H9 (cell line): ENCODE measurements around the gene RASL10A. TPM values are rescaled to one million over a fixed set of nuclear protein-coding genes. Genes with fewer than 3 reads are reported as not detected.
A peak's percentile ranks its signal among the peaks of the same experiment; 100 is the strongest.

Experiments used
- DNase-seq: peaks from one replicate; pipeline ENCODE4 v3.0.0-alpha.2; 2017
- H2AFZ ChIP-seq: one replicate; pipeline ENCODE4 v1.6.1; 2013; ENCODE audit warnings: mild to moderate bottlenecking, low read length, control low read depth, moderate library complexity
- H2AK5ac ChIP-seq: 2 replicates; pipeline ENCODE4 v1.6.1; 2013; ENCODE audit warnings: low read length, control low read depth, mixed read lengths; ENCODE audit not compliant: insufficient read length
- H2BK120ac ChIP-seq: one replicate; pipeline ENCODE4 v1.6.1; 2013; ENCODE audit warnings: low read depth, mild to moderate bottlenecking, low read length, control low read depth, inconsistent platforms; ENCODE audit not compliant: poor library complexity, severe bottlenecking
- H2BK12ac ChIP-seq: 2 replicates; pipeline ENCODE4 v1.6.1; 2013; ENCODE audit warnings: low read length, control low read depth, mixed read lengths, low read depth; ENCODE audit not compliant: insufficient read length
- H2BK15ac ChIP-seq: 2 replicates; pipeline ENCODE4 v1.6.1; 2013; ENCODE audit warnings: low read depth, low read length, control low read depth
- H2BK20ac ChIP-seq: one replicate; pipeline ENCODE4 v1.6.1; 2013; ENCODE audit warnings: low read depth, mild to moderate bottlenecking, low read length, control low read depth, inconsistent platforms; ENCODE audit not compliant: poor library complexity, severe bottlenecking
- H2BK5ac ChIP-seq: 2 replicates; pipeline ENCODE4 v1.6.1; 2013; ENCODE audit warnings: low read length, control low read depth, mixed read lengths; ENCODE audit not compliant: insufficient read length
- H3K14ac ChIP-seq: 2 replicates; pipeline ENCODE4 v1.6.1; 2013; ENCODE audit warnings: low read length, control low read depth; ENCODE audit not compliant: insufficient read depth
- H3K18ac ChIP-seq: 2 replicates; pipeline ENCODE4 v1.6.1; 2013; ENCODE audit warnings: low read depth, mild to moderate bottlenecking, mixed read lengths, low read length, control low read depth; ENCODE audit not compliant: insufficient read length
- H3K23ac ChIP-seq: 2 replicates; pipeline ENCODE4 v1.6.1; 2013; ENCODE audit warnings: low read length, control low read depth, mixed read lengths, low read depth; ENCODE audit not compliant: insufficient read length
- H3K23me2 ChIP-seq: 2 replicates; pipeline ENCODE4 v1.6.1; 2013; ENCODE audit warnings: low read depth, mild to moderate bottlenecking, mixed read lengths, low read length, control low read depth; ENCODE audit not compliant: insufficient read length, poor library complexity, severe bottlenecking
- H3K27ac ChIP-seq: 2 replicates; pipeline ENCODE4 v1.5.1; 2013; ENCODE audit warnings: low read length, control low read depth, mixed read lengths, low read depth; ENCODE audit not compliant: insufficient read length
- H3K27me3 ChIP-seq: 2 replicates; pipeline ENCODE4 v1.6.1; 2013; ENCODE audit warnings: low read length, control low read depth, inconsistent platforms; ENCODE audit not compliant: insufficient read depth
- H3K4ac ChIP-seq: 2 replicates; pipeline ENCODE4 v1.6.1; 2013; ENCODE audit warnings: low read depth, mild to moderate bottlenecking, control low read depth, inconsistent platforms, low read length, moderate library complexity
- H3K4me1 ChIP-seq: 2 replicates; pipeline ENCODE4 v1.6.1; 2013; ENCODE audit warnings: low read length, control low read depth, inconsistent platforms; ENCODE audit not compliant: insufficient read depth
- H3K4me2 ChIP-seq: 2 replicates; pipeline ENCODE4 v1.6.1; 2013; ENCODE audit warnings: low read length, control low read depth, mixed read lengths; ENCODE audit not compliant: insufficient read length, insufficient read depth
- H3K56ac ChIP-seq: 2 replicates; pipeline ENCODE4 v1.6.1; 2013; ENCODE audit warnings: low read depth, mild to moderate bottlenecking, mixed read lengths, low read length, control low read depth; ENCODE audit not compliant: insufficient read length
- H3K79me1 ChIP-seq: 2 replicates; pipeline ENCODE4 v1.6.1; 2013; ENCODE audit warnings: low read depth, mild to moderate bottlenecking, moderate library complexity, low read length, control low read depth, inconsistent platforms; ENCODE audit not compliant: insufficient read depth, poor library complexity, severe bottlenecking
- H3K79me2 ChIP-seq: 2 replicates; pipeline ENCODE4 v1.6.1; 2013; ENCODE audit warnings: low read length, control low read depth, inconsistent platforms; ENCODE audit not compliant: insufficient read depth
- H3K9ac ChIP-seq: 2 replicates; pipeline ENCODE4 v1.6.1; 2013; ENCODE audit warnings: low read length, control low read depth, mixed read lengths; ENCODE audit not compliant: insufficient read length; ENCODE audit errors: extremely low read depth
- H3K9me3 ChIP-seq: one replicate; pipeline ENCODE4 v1.6.1; 2013; ENCODE audit warnings: low read depth, low read length, inconsistent platforms; ENCODE audit not compliant: control insufficient read depth
- H3T11ph ChIP-seq: one replicate; pipeline ENCODE4 v1.6.1; 2013; ENCODE audit warnings: mild to moderate bottlenecking, low read length, control low read depth, inconsistent platforms
- H4K20me1 ChIP-seq: one replicate; pipeline ENCODE4 v1.6.1; 2013; ENCODE audit not compliant: control insufficient read depth, insufficient read length, insufficient read depth
- H4K5ac ChIP-seq: 2 replicates; pipeline ENCODE4 v1.6.1; 2013; ENCODE audit warnings: low read depth, mild to moderate bottlenecking, mixed read lengths, low read length, control low read depth; ENCODE audit not compliant: insufficient read length
- H4K8ac ChIP-seq: replicated peaks from 2 replicates; pipeline ENCODE4 v1.6.1; 2013; ENCODE audit warnings: low read length, control low read depth, mixed read lengths, low read depth; ENCODE audit not compliant: insufficient read length
- H4K91ac ChIP-seq: 2 replicates; pipeline ENCODE4 v1.6.1; 2013; ENCODE audit warnings: low read depth, mild to moderate bottlenecking, moderate library complexity, mixed read lengths, low read length, control low read depth; ENCODE audit not compliant: insufficient read length
- H3K27ac Mint-ChIP-seq, 3 experiments: 2 replicates in 2 of 3; 3 replicates in 1 of 3; pipeline ENCODE4 v1.8.0; 2020 to 2021; ENCODE audit warnings: mixed read lengths in 3 of 3, mild to moderate bottlenecking in 1 of 3, moderate library complexity in 1 of 3
- H3K27me3 Mint-ChIP-seq: 2 replicates; pipeline ENCODE4 v1.8.0; 2021; ENCODE audit warnings: low read depth, mild to moderate bottlenecking, moderate library complexity, mixed read lengths
- H3K36me3 Mint-ChIP-seq, 3 experiments: 2 replicates in 2 of 3; 3 replicates in 1 of 3; pipeline ENCODE4 v1.8.0; 2020 to 2021; ENCODE audit warnings: low read depth in 3 of 3, mixed read lengths in 3 of 3; ENCODE audit not compliant: insufficient read depth in 1 of 3
- H3K4me1 Mint-ChIP-seq, 2 experiments: 2 replicates each; pipeline ENCODE4 v1.8.0; 2020; ENCODE audit warnings: mixed read lengths in 2 of 2
- H3K4me3 Mint-ChIP-seq, 2 experiments: 2 replicates in 1 of 2; 3 replicates in 1 of 2; pipeline ENCODE4 v1.8.0; 2020 to 2021; ENCODE audit warnings: mild to moderate bottlenecking in 2 of 2, mixed read lengths in 2 of 2, moderate library complexity in 1 of 2
- H3K9me3 Mint-ChIP-seq, 2 experiments: 2 replicates in 1 of 2; 3 replicates in 1 of 2; pipeline ENCODE4 v1.8.0; 2020; ENCODE audit warnings: mild to moderate bottlenecking in 2 of 2, mixed read lengths in 2 of 2, moderate library complexity in 1 of 2
- WGBS: extraction: QIAGEN DNeasy Blood & Tissue Kit; methylation state at CpG from one replicate; pipeline ENCODE4 v1.1.7; 2013; ENCODE audit warnings: missing lambda C conversion rate, low lambda C conversion rate, mixed read lengths; ENCODE audit not compliant: insufficient read length; ENCODE audit errors: extremely low coverage; 5-methylcytosine and 5-hydroxymethylcytosine counted together
- total RNA-seq: library from RNA; stranded (reverse); gene quantifications from 2 replicates; pipeline ENCODE4 v1.2.1, GENCODE V29; 2021
- TF ChIP-seq, protein P1 (sequence below): fragments of 200-600 bp; sonication (generic); conservative IDR thresholded peaks from 3 replicates; pipeline ENCODE4 v1.8.0; 2021; ENCODE audit warnings: antibody characterized with exemption, mild to moderate bottlenecking

Gene RASL10A
- total RNA-seq, 1 experiment from 2014 or later: 0.90 TPM

DNA sequence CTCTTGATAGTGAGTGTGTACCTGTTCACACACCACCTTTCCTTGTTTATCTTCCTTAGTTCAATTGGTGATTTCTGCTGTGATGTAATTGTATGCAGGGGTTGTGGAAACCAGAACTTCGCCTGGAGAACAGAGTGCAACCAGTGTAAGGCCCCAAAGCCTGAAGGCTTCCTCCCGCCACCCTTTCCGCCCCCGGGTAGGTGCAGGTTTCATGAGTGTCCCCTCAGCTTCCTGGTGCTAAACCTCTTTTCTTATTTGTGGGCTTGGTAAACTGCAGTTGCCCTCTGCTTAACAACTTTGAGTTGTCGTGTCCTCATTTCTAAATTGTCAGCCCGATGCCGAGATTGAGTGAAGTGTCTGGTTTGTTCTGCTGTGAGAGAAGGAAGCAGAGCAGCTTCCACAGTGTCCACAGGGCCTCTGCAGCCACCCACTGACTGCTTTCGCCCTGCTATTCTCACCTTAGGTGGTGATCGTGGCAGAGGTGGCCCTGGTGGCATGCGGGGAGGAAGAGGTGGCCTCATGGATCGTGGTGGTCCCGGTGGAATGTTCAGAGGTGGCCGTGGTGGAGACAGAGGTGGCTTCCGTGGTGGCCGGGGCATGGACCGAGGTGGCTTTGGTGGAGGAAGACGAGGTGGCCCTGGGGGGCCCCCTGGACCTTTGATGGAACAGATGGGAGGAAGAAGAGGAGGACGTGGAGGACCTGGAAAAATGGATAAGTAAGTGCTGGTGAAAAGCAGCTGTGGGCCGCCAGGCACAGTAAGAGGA is 16.2 kb downstream of the RASL10A start:
- Histone ChIP-seq H3K4me2 (no peak overlapping the region), H2AK5ac (no peak overlapping the region), H3T11ph (no peak overlapping the region), H3K9ac (no peak overlapping the region), H3K79me1 (no peaks in the 10 kb centered on the region), H2BK12ac (no peak overlapping the region), H2BK15ac (no peak overlapping the region), H2BK20ac (no peak overlapping the region), H3K4ac (no peak overlapping the region), H4K5ac (no peak overlapping the region), H3K14ac (no peak overlapping the region), H2BK5ac (no peak overlapping the region), H3K9me3 (no peaks in the 10 kb centered on the region), H4K8ac (no peak overlapping the region), H2BK120ac (no peak overlapping the region), H4K91ac (no peak overlapping the region), H3K4me1 (no peaks in the 10 kb centered on the region), H4K20me1 (no peaks in the 10 kb centered on the region), H3K23me2 (no peaks in the 10 kb centered on the region), H3K27ac (no peak overlapping the region), H3K79me2 (no peaks in the 10 kb centered on the region), H3K27me3 (no peaks in the 10 kb centered on the region), H2AFZ (no peak overlapping the region), H3K23ac (no peak overlapping the region), H3K56ac (no peak overlapping the region), H3K18ac (no peak overlapping the region)
- Mint-ChIP-seq H3K4me3 (no peak overlapping the region; a peak in 2 of 5 replicates), H3K36me3 (peaks cover 47 to 71% (median 55%) of the 10 kb centered on the region in 3 experiments; a peak in 6 of 7 replicates), H3K9me3 (peaks cover 0 to 3% of the 10 kb centered on the region in 2 experiments; a peak in 1 of 5 replicates), H3K4me1 (peaks cover 3 to 8% of the 10 kb centered on the region in 2 experiments; a peak in 2 of 4 replicates), H3K27me3 (peaks cover under 1% of the 10 kb centered on the region), H3K27ac (peak overlapping the region in 2 of 3 experiments; percentile 19 to 59; a peak in 4 of 7 replicates)
- no peak for DNase-seq
- TF ChIP-seq, protein P1, sequence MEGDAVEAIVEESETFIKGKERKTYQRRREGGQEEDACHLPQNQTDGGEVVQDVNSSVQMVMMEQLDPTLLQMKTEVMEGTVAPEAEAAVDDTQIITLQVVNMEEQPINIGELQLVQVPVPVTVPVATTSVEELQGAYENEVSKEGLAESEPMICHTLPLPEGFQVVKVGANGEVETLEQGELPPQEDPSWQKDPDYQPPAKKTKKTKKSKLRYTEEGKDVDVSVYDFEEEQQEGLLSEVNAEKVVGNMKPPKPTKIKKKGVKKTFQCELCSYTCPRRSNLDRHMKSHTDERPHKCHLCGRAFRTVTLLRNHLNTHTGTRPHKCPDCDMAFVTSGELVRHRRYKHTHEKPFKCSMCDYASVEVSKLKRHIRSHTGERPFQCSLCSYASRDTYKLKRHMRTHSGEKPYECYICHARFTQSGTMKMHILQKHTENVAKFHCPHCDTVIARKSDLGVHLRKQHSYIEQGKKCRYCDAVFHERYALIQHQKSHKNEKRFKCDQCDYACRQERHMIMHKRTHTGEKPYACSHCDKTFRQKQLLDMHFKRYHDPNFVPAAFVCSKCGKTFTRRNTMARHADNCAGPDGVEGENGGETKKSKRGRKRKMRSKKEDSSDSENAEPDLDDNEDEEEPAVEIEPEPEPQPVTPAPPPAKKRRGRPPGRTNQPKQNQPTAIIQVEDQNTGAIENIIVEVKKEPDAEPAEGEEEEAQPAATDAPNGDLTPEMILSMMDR: no peak
- no CpG with 5 or more reads among the region's 19 CpGs for WGBS
